ENCODE results near the gene LDB3. TPM values are rescaled to one million over a fixed set of nuclear protein-coding genes. Genes with fewer than 3 reads are reported as not detected.

Gene LDB3
- total RNA-seq, 2 donors from 2014 or later = 0.66 to 0.78 TPM

GRCh38 chr10:86708783-86709380 lies 40.6 kb downstream of the LDB3 start:
- no peak overlapping the region for H3K4me3 ChIP-seq
- no peak for DNase-seq
- H3K27me3 ChIP-seq = no peaks in the 10 kb centered on the region
- H3K36me3 ChIP-seq (replicated peaks in 1 of 2; ENCODE audit: insufficient read depth in 1 of 2, low read depth in 2 of 2) = no peaks in the 10 kb centered on the region
- no peak overlapping the region for H3K27ac ChIP-seq
- peaks cover 12% of the 10 kb centered on the region for H3K4me1 ChIP-seq
- 80 to 87% methylated on average over 5 of the region's 5 CpGs for WGBS, 2 donors
- no peak for TF ChIP-seq POLR2A (IDR thresholded peaks at IDR 0.05)
- no peak for TF ChIP-seq CTCF (IDR thresholded peaks at IDR 0.05)
- intact Hi-C loops (cut with DNase I) = no loop called here
- H3K9me3 ChIP-seq = no peaks in the 10 kb centered on the region
- no peak for ATAC-seq

DNA sequence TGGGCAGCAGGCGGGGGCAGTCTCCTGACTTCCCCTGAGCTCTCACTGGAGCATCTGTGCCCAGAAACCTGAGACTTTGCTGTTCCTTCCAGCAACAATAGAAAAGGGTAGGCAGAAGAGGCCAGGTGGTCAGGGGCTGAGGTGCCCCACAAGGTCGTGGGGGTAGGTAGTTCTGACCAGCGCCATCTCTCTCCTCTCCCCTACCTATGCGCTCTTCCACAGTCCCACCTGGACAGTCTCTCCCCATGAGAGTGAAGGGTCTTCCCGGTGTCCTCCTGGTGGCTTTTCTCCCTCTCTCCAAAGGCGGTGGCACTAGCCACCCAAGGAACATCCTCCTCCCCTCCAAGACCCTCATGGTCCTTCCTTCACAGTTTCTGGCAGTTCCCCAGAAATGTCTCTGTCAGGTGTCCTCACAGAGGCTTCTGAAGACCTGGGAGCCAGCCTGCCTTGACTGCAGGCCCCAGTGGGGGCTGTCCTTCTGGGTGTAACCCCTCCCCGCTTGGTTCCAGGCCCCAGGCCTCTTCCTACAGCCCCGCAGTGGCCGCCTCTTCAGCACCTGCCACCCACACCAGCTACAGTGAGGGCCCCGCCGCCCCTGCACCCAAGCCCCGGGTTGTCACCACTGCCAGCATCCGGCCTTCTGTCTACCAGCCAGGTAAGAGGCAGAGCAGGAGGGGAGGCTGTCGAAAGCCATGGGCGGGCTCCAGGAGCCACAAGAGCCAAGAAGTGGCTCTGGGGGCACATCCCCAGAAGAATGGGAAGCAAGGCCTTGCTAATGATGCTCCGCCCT lies 41.3 kb downstream of the LDB3 start:
- Histone ChIP-seq H3K4me3 (no peak overlapping the region), H3K27me3 (no peaks in the 10 kb centered on the region), H3K4me1 (peaks cover 12% of the 10 kb centered on the region), H3K27ac (no peak overlapping the region), H3K36me3 (replicated peaks in 1 of 2; ENCODE audit: insufficient read depth in 1 of 2, low read depth in 2 of 2) (no peaks in the 10 kb centered on the region), H3K9me3 (no peaks in the 10 kb centered on the region)
- ATAC-seq = no peak
- WGBS, 2 donors = 94% methylated on average over 10 to 16 of the region's 16 CpGs
- intact Hi-C loops (cut with DNase I) = no loop called here
- no peak for DNase-seq
- no peak for TF ChIP-seq POLR2A (IDR thresholded peaks at IDR 0.05)
- no peak for TF ChIP-seq CTCF (IDR thresholded peaks at IDR 0.05)

- no peaks in the 10 kb centered on the region for H3K27me3 ChIP-seq
- ATAC-seq (peak; percentile 96), DNase-seq (peak; percentile 87 to 91 (median 88))
- H3K4me3 ChIP-seq = peak overlapping the region; percentile 39 to 69
- WGBS, 2 donors = 5 to 12% methylated on average over 16 to 33 of the region's 46 CpGs
- intact Hi-C loops (cut with DNase I) = no loop called here
- H3K4me1 ChIP-seq = peaks cover 12% of the 10 kb centered on the region
- H3K36me3 ChIP-seq (replicated peaks in 1 of 2; ENCODE audit: insufficient read depth in 1 of 2, low read depth in 2 of 2) = no peaks in the 10 kb centered on the region
- H3K27ac ChIP-seq = peak overlapping the region; percentile 86 to 95 (median 92)
- H3K9me3 ChIP-seq = no peaks in the 10 kb centered on the region
- TF ChIP-seq POLR2A (IDR thresholded peaks at IDR 0.05) (peak; percentile 70 to 74 (median 70)), CTCF (IDR thresholded peaks at IDR 0.05) (peak; percentile 74 to 98 (median 89))
Observed at GRCh38 chr10:86710987-86711512, 42.7 kb downstream of the LDB3 start.

DNA sequence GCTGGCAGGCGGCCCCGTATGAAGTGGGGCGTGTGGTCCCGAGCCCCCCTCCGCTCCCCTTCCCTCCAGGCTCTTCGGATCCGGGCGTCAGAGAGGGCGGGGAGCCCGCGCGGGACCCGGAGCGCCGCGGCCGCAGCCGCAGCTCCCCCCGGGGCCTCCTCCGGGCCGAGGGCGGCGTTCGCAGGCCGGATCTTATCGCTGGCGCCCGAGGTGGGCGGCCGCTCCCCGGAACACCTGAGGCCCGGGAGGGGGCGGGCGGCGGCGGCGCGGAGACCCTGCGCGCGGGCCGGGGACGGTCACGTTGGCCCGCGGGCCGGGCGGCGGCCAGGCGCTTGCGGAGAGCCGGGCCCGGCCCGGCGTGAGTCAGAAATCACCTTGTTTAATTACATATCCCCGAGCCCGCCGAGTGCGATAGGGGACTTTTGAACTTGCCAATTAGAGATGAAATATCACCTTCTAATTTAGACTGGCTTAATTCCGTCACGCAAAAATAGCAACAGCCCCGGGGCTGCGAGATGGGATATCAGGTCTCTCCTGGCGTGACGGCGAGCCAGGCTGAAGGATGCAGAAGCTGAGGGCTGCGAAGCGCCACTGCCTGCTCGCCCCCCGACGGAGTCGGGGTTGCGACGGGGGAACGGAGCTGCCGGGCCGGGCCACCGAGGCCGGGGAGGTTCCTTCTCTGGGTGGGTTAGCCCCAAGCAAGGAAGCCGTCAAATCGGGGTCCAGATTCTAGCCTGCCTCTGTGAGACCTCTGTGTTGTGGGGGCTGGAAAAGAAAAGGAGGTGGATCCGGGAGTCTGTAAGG lies 43.4 kb downstream of the LDB3 start:
- 0 to 1% methylated on average over 3 to 64 of the region's 82 CpGs for WGBS, 2 donors
- H3K27ac ChIP-seq = peak overlapping the region; percentile 86 to 95 (median 92)
- DNase-seq (peak; percentile 47 to 61 (median 52)), ATAC-seq (peak; percentile 56)
- peak overlapping the region; percentile 39 to 69 for H3K4me3 ChIP-seq
- no peaks in the 10 kb centered on the region for H3K36me3 ChIP-seq (replicated peaks in 1 of 2; ENCODE audit: insufficient read depth in 1 of 2, low read depth in 2 of 2)
- intact Hi-C loops (cut with DNase I) = no loop called here
- no peaks in the 10 kb centered on the region for H3K9me3 ChIP-seq
- no peaks in the 10 kb centered on the region for H3K27me3 ChIP-seq
- H3K4me1 ChIP-seq = peaks cover 12% of the 10 kb centered on the region
- TF ChIP-seq POLR2A (IDR thresholded peaks at IDR 0.05) = no peak
- TF ChIP-seq CTCF (IDR thresholded peaks at IDR 0.05) = no peak
